Tibial nerve (tissue), 3 donors: ENCODE measurements around the gene BCAS3.

Source experiments
- CTCF ChIP-seq, 5 experiments: fragments of 200-600 bp in 3 of 5; fragments of 450-650 bp in 2 of 5; sonication (generic) in 3 of 5; IDR thresholded peaks; one replicate each; pipeline ENCODE4 v1.5.1; 2016 to 2019; ENCODE audit warnings: antibody characterized with exemption in 5 of 5, mild to moderate bottlenecking in 3 of 5, moderate library complexity in 2 of 5
- POLR2A ChIP-seq, 2 donors: fragments of 450-650 bp; IDR thresholded peaks; one replicate each; pipeline ENCODE4 v1.6.1; 2017; ENCODE audit warnings: antibody characterized with exemption in 2 of 2, mild to moderate bottlenecking in 2 of 2, moderate library complexity in 2 of 2

DNA sequence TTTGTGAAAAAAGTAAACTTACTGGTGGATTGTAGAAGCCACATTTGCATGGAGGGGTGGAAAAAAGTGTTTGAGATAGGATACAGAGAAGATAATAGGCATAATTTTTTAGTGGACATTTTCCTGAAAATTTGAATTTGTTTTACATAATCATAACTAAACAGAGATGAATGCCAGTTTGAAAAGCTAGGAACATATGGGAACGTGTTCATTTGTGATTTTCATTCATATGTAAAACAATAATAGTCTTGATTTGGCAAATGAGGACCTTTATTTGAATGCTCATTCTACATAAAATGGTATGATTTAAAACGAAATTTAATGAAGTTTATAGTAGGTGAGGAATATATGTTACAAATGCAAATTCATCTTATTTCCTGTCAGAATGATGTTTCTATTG is 263.9 kb downstream of the BCAS3 start:
- no peak for TF ChIP-seq CTCF (IDR thresholded peaks at IDR 0.05)
- TF ChIP-seq POLR2A (IDR thresholded peaks at IDR 0.05): no peak
